AG10803 (cell line): Measurements from ENCODE around the gene TUBB2A.

Experiments
- DNase-seq: peaks from one replicate; pipeline ENCODE4 v3.0.0; 2010; ENCODE audit warnings: low read depth
- H3K4me3 ChIP-seq: 2 replicates; pipeline ENCODE4 v1.5.1; 2011; ENCODE audit warnings: mild to moderate bottlenecking, low read length, control low read depth
- TF ChIP-seq, protein P1 (sequence below): conservative IDR thresholded peaks from 2 replicates; pipeline ENCODE4 v1.5.1; 2011; ENCODE audit warnings: mild to moderate bottlenecking, low read length, control low read depth, inconsistent platforms

The TUBB2A gene

DNA sequence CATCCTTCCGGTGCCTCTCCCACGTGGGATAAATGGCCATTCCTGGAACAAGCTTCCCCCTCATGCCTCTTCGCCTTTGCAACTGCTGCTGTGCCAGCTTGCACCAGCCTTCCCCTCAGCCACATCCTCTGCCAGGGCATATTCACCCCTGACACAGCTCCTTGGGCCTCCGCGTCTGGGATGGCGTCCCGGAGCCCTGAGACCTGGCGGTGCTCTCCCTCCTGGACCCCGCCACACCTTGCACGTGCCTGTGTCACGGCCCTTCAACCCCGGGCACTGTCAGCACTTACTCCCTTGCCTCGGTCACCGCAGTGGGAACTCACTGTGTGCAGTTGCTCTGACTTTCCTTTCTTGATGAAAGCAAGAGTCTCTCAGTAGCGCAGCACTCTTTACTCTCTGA, 25.6 kb downstream of the TUBB2A start:
- no peak for DNase-seq
- TF ChIP-seq, protein P1, sequence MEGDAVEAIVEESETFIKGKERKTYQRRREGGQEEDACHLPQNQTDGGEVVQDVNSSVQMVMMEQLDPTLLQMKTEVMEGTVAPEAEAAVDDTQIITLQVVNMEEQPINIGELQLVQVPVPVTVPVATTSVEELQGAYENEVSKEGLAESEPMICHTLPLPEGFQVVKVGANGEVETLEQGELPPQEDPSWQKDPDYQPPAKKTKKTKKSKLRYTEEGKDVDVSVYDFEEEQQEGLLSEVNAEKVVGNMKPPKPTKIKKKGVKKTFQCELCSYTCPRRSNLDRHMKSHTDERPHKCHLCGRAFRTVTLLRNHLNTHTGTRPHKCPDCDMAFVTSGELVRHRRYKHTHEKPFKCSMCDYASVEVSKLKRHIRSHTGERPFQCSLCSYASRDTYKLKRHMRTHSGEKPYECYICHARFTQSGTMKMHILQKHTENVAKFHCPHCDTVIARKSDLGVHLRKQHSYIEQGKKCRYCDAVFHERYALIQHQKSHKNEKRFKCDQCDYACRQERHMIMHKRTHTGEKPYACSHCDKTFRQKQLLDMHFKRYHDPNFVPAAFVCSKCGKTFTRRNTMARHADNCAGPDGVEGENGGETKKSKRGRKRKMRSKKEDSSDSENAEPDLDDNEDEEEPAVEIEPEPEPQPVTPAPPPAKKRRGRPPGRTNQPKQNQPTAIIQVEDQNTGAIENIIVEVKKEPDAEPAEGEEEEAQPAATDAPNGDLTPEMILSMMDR, result no peak
- no peak overlapping the region for H3K4me3 ChIP-seq

DNA sequence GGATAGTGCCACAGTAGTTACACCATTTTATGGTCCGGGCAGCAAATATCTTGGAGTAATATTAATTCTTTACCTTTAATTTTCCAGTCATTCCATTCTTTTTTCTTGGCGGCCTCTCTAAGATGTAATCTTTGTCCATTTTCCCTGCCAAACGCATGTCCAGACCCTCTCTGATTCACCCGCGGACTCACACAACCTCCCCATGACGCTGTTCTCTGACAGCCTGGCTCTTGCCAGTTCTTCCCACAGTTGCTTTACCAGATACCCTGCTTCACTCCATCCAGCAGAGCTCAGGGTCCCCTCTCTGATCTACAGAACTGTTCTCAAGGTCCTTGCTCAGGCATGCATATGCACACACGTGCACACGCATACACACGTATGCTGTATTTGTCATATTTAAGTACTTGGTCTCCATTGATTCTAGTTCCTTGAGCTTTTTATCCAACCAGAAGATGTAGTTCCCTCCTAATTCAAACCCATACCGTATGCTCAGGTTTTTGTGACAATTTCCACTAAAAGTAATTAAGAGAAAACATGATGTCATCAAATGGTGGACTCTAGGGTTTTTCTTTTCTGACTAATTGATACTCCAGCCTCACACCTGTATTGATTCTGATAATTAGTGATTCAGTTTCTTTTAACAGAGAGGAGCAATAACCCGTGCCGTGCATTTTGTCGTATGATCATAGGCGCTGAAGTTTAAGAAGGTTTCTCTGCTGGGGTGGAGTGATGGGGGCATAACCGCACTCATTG, 28.8 kb downstream of the TUBB2A start:
- no peak for DNase-seq
- H3K4me3 ChIP-seq, result no peak overlapping the region
- TF ChIP-seq, protein P1, result no peak

DNA sequence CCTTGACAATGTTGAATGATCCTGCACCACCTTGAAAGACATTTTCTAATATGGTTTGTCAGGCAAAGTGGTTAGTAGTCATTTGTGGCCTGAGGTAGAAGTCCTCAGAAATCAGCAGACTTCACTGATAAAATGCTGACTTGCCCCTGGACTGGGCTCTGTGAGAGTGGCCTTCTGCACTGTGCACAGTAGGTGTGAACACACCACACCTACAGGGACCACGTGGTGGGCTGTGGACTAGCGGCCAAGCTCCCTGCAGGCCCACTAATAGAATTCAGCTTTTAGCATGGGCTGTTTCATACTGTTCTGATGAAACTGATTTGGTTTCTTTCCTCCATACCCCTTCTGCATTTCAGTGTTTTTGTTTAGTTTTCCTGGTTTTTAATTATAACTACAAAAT, 31.5 kb downstream of the TUBB2A start:
- no peak for DNase-seq
- TF ChIP-seq, protein P1, result no peak

DNA sequence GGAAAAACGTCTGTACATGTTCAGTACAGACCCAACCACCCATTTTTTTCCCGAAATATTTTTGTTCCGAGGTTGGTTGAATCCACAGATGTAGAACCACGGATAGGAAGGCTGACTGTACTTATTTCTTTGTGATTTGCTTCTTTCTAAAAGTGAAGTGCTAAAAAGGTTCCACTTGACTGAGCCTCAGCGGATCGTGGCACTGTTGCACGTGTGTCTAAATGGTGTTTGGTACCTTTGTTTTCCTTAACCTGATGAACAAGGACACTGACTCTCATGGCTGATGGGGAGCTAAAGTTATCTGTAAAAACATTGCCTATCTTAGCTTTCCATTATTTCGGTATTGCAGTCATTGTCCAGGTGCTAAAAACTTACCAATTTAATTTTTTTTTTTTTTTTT, 32.7 kb downstream of the TUBB2A start:
- no peak overlapping the region for H3K4me3 ChIP-seq
- TF ChIP-seq, protein P1, result no peak
- DNase-seq, result no peak

More for the DNA sequence above, 31.5 kb downstream of the TUBB2A start:
- no peak overlapping the region for H3K4me3 ChIP-seq

DNA sequence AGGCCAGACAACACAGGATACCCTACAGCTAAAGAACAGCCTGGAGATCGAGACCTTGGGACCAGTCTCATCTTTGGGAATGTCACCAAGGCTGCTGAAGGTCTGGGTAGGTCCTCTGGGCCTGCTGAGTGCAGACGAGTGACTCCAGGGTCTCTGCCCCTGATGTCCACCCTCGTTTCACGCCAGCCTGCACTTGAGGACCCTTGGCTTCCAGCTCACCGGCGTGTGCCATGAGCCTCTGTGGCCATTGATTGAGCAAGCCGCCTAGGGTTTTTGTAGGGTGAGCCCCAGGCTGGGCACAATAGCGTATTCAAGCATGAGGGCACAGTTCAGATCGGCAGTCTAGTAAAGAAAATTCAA, 34.5 kb downstream of the TUBB2A start:
- no peak overlapping the region for H3K4me3 ChIP-seq
- DNase-seq, result no peak
- TF ChIP-seq, protein P1, result no peak

DNA sequence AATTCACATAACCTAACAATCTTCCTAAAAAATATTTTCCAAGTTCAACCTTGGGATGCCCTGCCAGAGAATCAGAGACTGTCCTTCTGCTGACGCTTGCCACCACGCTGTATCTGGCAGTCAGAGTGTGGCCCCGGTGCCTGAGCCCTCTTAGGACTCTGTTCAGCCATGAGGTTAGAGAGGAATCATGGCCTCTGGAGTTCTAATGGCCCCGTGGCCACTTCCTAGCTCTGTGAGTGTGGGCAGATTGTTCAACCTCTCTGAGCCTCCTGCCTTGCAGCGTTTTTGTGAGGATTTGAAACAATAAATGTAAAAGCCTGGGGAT, 36.6 kb downstream of the TUBB2A start:
- TF ChIP-seq, protein P1, result no peak
- DNase-seq, result no peak
- H3K4me3 ChIP-seq, result no peak overlapping the region

DNA sequence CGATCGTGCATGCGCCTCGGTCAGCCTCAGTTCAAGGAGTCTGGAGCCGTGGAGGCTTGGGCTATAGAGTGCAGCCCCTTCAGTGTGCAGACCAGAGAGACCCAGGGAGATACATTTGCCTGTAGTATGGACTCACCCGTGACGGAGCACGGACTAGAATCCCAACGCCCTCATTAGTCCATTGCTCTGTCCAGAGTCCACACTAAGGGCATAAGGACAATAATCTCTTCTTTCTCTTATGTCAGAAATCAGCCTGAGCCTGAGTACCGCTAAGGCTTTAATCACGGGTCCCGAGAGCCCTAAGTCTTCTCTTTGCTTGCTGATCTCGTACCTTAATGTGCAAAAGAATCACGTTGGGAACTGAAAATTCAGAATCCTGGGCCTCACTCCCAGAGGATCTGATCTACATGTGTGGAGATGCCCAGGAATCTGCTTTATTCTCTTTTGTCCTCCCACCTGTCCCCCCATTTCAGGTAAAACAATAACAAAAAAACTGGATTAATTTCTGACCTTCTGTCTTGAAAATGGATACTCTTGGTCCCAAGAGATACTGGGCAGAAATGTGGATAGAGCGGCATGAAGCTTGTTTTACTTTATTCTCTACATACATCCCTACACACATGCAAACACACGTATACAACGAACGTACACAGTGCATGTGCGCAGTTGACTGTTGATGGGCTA, 38.2 kb downstream of the TUBB2A start:
- DNase-seq, result peak; percentile 19
- peak overlapping the region; percentile 83 for H3K4me3 ChIP-seq
- TF ChIP-seq, protein P1, result no peak
